IMR-90 (cell line): Measurements from ENCODE around the gene NOL9. TPM values are rescaled to one million over a fixed set of nuclear protein-coding genes. Genes with fewer than 3 reads are reported as not detected.

ENCODE experiments used
- ATAC-seq: fragments of 200-7000 bp; cut with Tn5 transposase; 2 replicates; pipeline ENCODE4 v1.9.1; 2020; ENCODE audit warnings: low read depth, mild to moderate bottlenecking, moderate library complexity
- BruUV-seq: library from RNA; stranded (reverse); fragments of 400-500 nt; replicated peaks from 2 replicates; lab custom pipeline; 2021; lab: Mats Ljungman, UMichigan
- CTCF ChIA-PET: fragments of 300-600 bp; formaldehyde crosslinking; extraction: SDS; loops from one replicate; lab custom pipeline; 2021; ENCODE audit warnings: antibody characterized with exemption; lab: Yijun Ruan, JAX
- POLR2A ChIA-PET: fragments of 300-600 bp; sonication (Branson Sonifier 250); formaldehyde crosslinking; loops from one replicate; lab custom pipeline; 2022; ENCODE audit warnings: antibody characterized with exemption; ENCODE audit not compliant: unreplicated experiment; lab: Charles Lee
- DNase-seq: peaks from one replicate; pipeline ENCODE4 v3.0.0; 2013
- H2AFZ ChIP-seq: replicated peaks from 2 replicates; pipeline ENCODE3; 2013; ENCODE audit warnings: low read length, mild to moderate bottlenecking; ENCODE audit not compliant: poor library complexity
- H2AK5ac ChIP-seq: 2 replicates; pipeline ENCODE4 v1.6.1; 2013; ENCODE audit warnings: low read depth, low read length, inconsistent platforms
- H2AK9ac ChIP-seq: replicated peaks from 2 replicates; pipeline ENCODE3; 2013; ENCODE audit warnings: mild to moderate bottlenecking, low read depth, low read length, moderate library complexity; ENCODE audit not compliant: poor library complexity
- H2BK120ac ChIP-seq: 2 replicates; pipeline ENCODE4 v1.6.1; 2013; ENCODE audit warnings: low read depth, low read length, inconsistent platforms
- H2BK15ac ChIP-seq: 3 replicates; pipeline ENCODE4 v1.6.1; 2013; ENCODE audit warnings: low read depth, low read length, inconsistent platforms
- H2BK20ac ChIP-seq: 2 replicates; pipeline ENCODE4 v1.6.1; 2013; ENCODE audit warnings: low read depth, mild to moderate bottlenecking, inconsistent platforms, low read length, moderate library complexity
- H2BK5ac ChIP-seq: 2 replicates; pipeline ENCODE4 v1.6.1; 2013; ENCODE audit warnings: mild to moderate bottlenecking, low read depth, low read length, inconsistent platforms; ENCODE audit not compliant: poor library complexity, severe bottlenecking
- H3K14ac ChIP-seq: replicated peaks from 2 replicates; pipeline ENCODE4 v1.6.1; 2013; ENCODE audit warnings: low read depth, low read length, inconsistent platforms
- H3K18ac ChIP-seq: 2 replicates; pipeline ENCODE4 v1.6.1; 2013; ENCODE audit warnings: low read depth, low read length, control low read depth
- H3K23ac ChIP-seq: 2 replicates; pipeline ENCODE4 v1.6.1; 2013; ENCODE audit warnings: low read depth, low read length, inconsistent platforms
- H3K27ac ChIP-seq: 2 replicates; pipeline ENCODE4 v1.5.1; 2013; ENCODE audit warnings: mild to moderate bottlenecking, control low read depth, low read length; ENCODE audit not compliant: insufficient read depth
- H3K27me3 ChIP-seq: 2 replicates; pipeline ENCODE4 v1.6.1; 2013; ENCODE audit warnings: low read length; ENCODE audit not compliant: control insufficient read depth, insufficient read depth
- H3K36me3 ChIP-seq: 2 replicates; pipeline ENCODE4 v1.6.1; 2013; ENCODE audit warnings: low read length, mixed read lengths; ENCODE audit not compliant: control insufficient read depth, insufficient read depth
- H3K4ac ChIP-seq: 2 replicates; pipeline ENCODE4 v1.6.1; 2013; ENCODE audit warnings: low read depth, low read length, inconsistent platforms
- H3K4me1 ChIP-seq: 2 replicates; pipeline ENCODE4 v1.6.1; 2013; ENCODE audit warnings: low read length, mixed read lengths; ENCODE audit not compliant: control insufficient read depth, insufficient read depth
- H3K4me2 ChIP-seq: 2 replicates; pipeline ENCODE4 v1.6.1; 2013; ENCODE audit warnings: low read depth, mild to moderate bottlenecking, control low read depth, low read length, moderate library complexity
- H3K4me3 ChIP-seq: 2 replicates; pipeline ENCODE4 v1.5.1; 2013; ENCODE audit warnings: low read depth, mild to moderate bottlenecking, control low read depth, low read length, moderate library complexity; ENCODE audit not compliant: insufficient read depth
- H3K56ac ChIP-seq: 2 replicates; pipeline ENCODE4 v1.6.1; 2013; ENCODE audit warnings: low read length, inconsistent platforms; ENCODE audit not compliant: insufficient read depth; ENCODE audit errors: extremely low read depth
- H3K79me1 ChIP-seq, 2 experiments: 2 replicates each; pipeline ENCODE4 v1.6.1; 2013; ENCODE audit warnings: low read length in 2 of 2, inconsistent platforms in 1 of 2, low read depth in 1 of 2
- H3K9ac ChIP-seq: 2 replicates; pipeline ENCODE4 v1.6.1; 2013; ENCODE audit warnings: low read depth, low read length, control low read depth
- H3K9me1 ChIP-seq: 2 replicates; pipeline ENCODE4 v1.6.1; 2013; ENCODE audit warnings: low read length, inconsistent platforms; ENCODE audit not compliant: insufficient read depth
- H3K9me3 ChIP-seq: 2 replicates; pipeline ENCODE4 v1.6.1; 2013; ENCODE audit warnings: low read length; ENCODE audit not compliant: control insufficient read depth, insufficient read depth
- H4K20me1 ChIP-seq: 2 replicates; pipeline ENCODE4 v1.6.1; 2013; ENCODE audit warnings: low read length, inconsistent platforms; ENCODE audit not compliant: insufficient read depth
- H4K5ac ChIP-seq: 2 replicates; pipeline ENCODE4 v1.6.1; 2013; ENCODE audit warnings: mild to moderate bottlenecking, low read depth, low read length, control low read depth
- H4K8ac ChIP-seq, 2 experiments: 2 replicates each; pipeline ENCODE4 v1.6.1; 2013; ENCODE audit warnings: low read depth in 2 of 2, low read length in 2 of 2, control low read depth in 1 of 2, inconsistent platforms in 1 of 2
- H4K91ac ChIP-seq: 2 replicates; pipeline ENCODE4 v1.6.1; 2013; ENCODE audit warnings: low read depth, low read length, inconsistent platforms; ENCODE audit not compliant: insufficient read depth
- BHLHE40 ChIP-seq: fragments of 150-350 bp; IDR thresholded peaks from 2 replicates; pipeline ENCODE4 v1.6.1; 2016; ENCODE audit warnings: mild to moderate bottlenecking, low read depth, low read length
- CHD1 ChIP-seq: IDR thresholded peaks from 2 replicates; pipeline ENCODE4 v1.6.1; 2012; ENCODE audit warnings: low read depth, low read length, improper control_type of control experiment
- ELK1 ChIP-seq: fragments of 150-350 bp; IDR thresholded peaks from 2 replicates; pipeline ENCODE4 v1.6.1; 2016; ENCODE audit warnings: low read depth, mild to moderate bottlenecking, low read length, moderate library complexity, borderline replicate concordance
- FOS ChIP-seq: fragments of 150-350 bp; IDR thresholded peaks from 2 replicates; pipeline ENCODE4 v1.6.1; 2016; ENCODE audit warnings: low read depth, low read length
- MAFK ChIP-seq: IDR thresholded peaks from 2 replicates; pipeline ENCODE4 v1.6.1; 2012; ENCODE audit warnings: low read depth, low read length, improper control_type of control experiment
- MAZ ChIP-seq: IDR thresholded peaks from 2 replicates; pipeline ENCODE4 v1.6.1; 2012; ENCODE audit warnings: low read depth, mild to moderate bottlenecking, low read length, improper control_type of control experiment, moderate library complexity, borderline replicate concordance
- MXI1 ChIP-seq: IDR thresholded peaks from 2 replicates; pipeline ENCODE4 v1.6.1; 2012; ENCODE audit warnings: low read depth, mild to moderate bottlenecking, low read length, moderate library complexity, borderline replicate concordance
- NFE2L2 ChIP-seq: fragments of 150-350 bp; IDR thresholded peaks from 2 replicates; pipeline ENCODE4 v1.6.1; 2016; ENCODE audit warnings: low read depth, mild to moderate bottlenecking, low read length
- POLR2A ChIP-seq: IDR thresholded peaks from 2 replicates; pipeline ENCODE4 v1.6.1; 2012; ENCODE audit warnings: mild to moderate bottlenecking, low read depth, low read length
- RCOR1 ChIP-seq: IDR thresholded peaks from 2 replicates; pipeline ENCODE4 v1.6.1; 2012; ENCODE audit warnings: mild to moderate bottlenecking, low read length, improper control_type of control experiment; ENCODE audit not compliant: insufficient replicate concordance
- RFX5 ChIP-seq: IDR thresholded peaks from 2 replicates; pipeline ENCODE4 v1.8.0; 2012; ENCODE audit warnings: low read depth, mild to moderate bottlenecking, low read length, moderate library complexity
- SMC3 ChIP-seq: fragments of 150-350 bp; IDR thresholded peaks from 2 replicates; pipeline ENCODE4 v1.6.1; 2016; ENCODE audit warnings: low read depth, mild to moderate bottlenecking, antibody characterized with exemption, low read length, moderate library complexity
- USF2 ChIP-seq: fragments of 150-350 bp; IDR thresholded peaks from 2 replicates; pipeline ENCODE4 v1.6.1; 2017; ENCODE audit warnings: mild to moderate bottlenecking, antibody characterized with exemption, low read length, low read depth
- WGBS, 2 experiments: methylation state at CpG; one replicate each; pipeline versions ENCODE4 v1.1.5 to v1.1.7; 2013; ENCODE audit warnings: missing lambda C conversion rate in 2 of 2; ENCODE audit not compliant: insufficient read length in 1 of 2; ENCODE audit errors: extremely low coverage in 2 of 2; 5-methylcytosine and 5-hydroxymethylcytosine counted together
- dilution Hi-C: fragments of 300-500 bp; cut with HindIII; formaldehyde crosslinking; loops from one replicate; pipeline ENCODE4 v1.14.3; 2018; ENCODE audit warnings: low sequenced_read_pairs; ENCODE audit not compliant: unreplicated experiment
- in situ Hi-C: fragments of 300-500 bp; cut with MboI; formaldehyde crosslinking; loops from 3 replicates; pipeline ENCODE4 v1.14.3; 2019; ENCODE audit warnings: low sequenced_read_pairs, inconsistent platforms, mixed read lengths
- intact Hi-C: fragments of 100-400 bp; cut with micrococcal nuclease; formaldehyde crosslinking; loops from 2 replicates; pipeline ENCODE4 v1.10.0; 2022
- polyA plus RNA-seq, 3 experiments: library from polyadenylated mRNA; depleted of rRNA; stranded (reverse); fragments of >200 nt; gene quantifications; 2 replicates each; pipeline ENCODE4 v1.2.3, GENCODE V29; 2012; ENCODE audit warnings: low replicate concordance in 1 of 3
- total RNA-seq: library from RNA; depleted of rRNA; stranded (reverse); fragments of >200 nt; gene quantifications from 2 replicates; pipeline ENCODE4 v1.2.3, GENCODE V29; 2012

NOL9 gene
- total and polyA plus RNA-seq, 2 of the 4 experiments (the other 2 are of a cell fraction) = 13.0 to 19.2 TPM

DNA sequence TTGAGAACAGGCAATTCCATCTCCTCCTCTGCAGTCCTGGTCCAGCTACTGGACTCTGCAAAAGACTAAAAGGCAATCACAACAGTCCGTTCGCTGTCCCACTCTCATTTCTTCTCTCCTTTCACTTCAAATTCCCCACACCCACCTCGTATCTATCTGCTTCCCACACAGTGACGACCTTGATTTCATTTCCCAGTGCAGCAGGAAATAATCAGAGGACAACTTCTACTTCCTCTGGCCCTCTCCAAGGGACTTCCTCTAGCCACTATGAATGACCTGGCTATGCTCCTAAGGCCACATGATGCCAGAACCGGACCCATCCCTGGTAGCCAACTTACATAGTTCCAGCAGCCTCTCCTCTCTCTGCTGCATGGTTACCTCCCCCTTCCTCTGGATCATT is 8.0 kb downstream of the NOL9 start:
- no peaks in the 10 kb centered on the region for H3K9me3 ChIP-seq
- no peak overlapping the region for H3K14ac ChIP-seq
- dilution Hi-C loops = no loop called here
- no peak overlapping the region for H3K4me2 ChIP-seq
- H3K4ac ChIP-seq = no peak overlapping the region
- H3K9me1 ChIP-seq = peaks cover 5% of the 10 kb centered on the region; the same call in 1 of the 2 replicates
- H3K79me1 ChIP-seq = peaks cover 22 to 30% of the 10 kb centered on the region in 2 experiments
- ChIA-PET POLR2A (no interaction called here), CTCF (no interaction called here)
- ATAC-seq = no peak
- in situ Hi-C loops = no loop called here
- H4K5ac ChIP-seq = no peak overlapping the region
- no peak overlapping the region for H2BK20ac ChIP-seq
- 89 to 100% methylated on average over 2 to 5 of the region's 5 CpGs for WGBS, 2 experiments
- peaks cover 2% of the 10 kb centered on the region for H3K4me1 ChIP-seq
- no peak overlapping the region for H3K23ac ChIP-seq
- H2BK5ac ChIP-seq = no peak overlapping the region
- H3K27me3 ChIP-seq = no peaks in the 10 kb centered on the region
- H2AK9ac ChIP-seq = no peak overlapping the region
- H3K9ac ChIP-seq = no peak overlapping the region
- no peak overlapping the region for H3K56ac ChIP-seq
- H4K8ac ChIP-seq = no peak overlapping the region
- no peak overlapping the region for H3K4me3 ChIP-seq
- no peak overlapping the region for H3K27ac ChIP-seq
- no peak overlapping the region for H4K91ac ChIP-seq
- H2AFZ ChIP-seq = no peak overlapping the region
- TF ChIP-seq RFX5 (no peak), MAFK (no peak), USF2 (no peak), RCOR1 (no peak), CHD1 (no peak), ELK1 (no peak), MXI1 (no peak), MAZ (no peak), POLR2A (no peak), FOS (no peak), SMC3 (no peak), BHLHE40 (no peak), NFE2L2 (no peak)
- H3K36me3 ChIP-seq = peaks cover 44% of the 10 kb centered on the region
- H4K20me1 ChIP-seq = 0 out of 2 replicates have a peak, but pooled peaks cover 5% of the 10 kb centered on the region
- BruUV-seq = no TSS peak
- DNase-seq = no peak
- intact Hi-C loops = no loop called here
- H2BK15ac ChIP-seq = no peak overlapping the region
- H2BK120ac ChIP-seq = no peak overlapping the region
- no peak overlapping the region for H2AK5ac ChIP-seq
- no peak overlapping the region for H3K18ac ChIP-seq
